HG02981 (cell line): ENCODE results near the gene ANGPTL8.

Experiments used
- ATAC-seq: cut with Tn5 transposase; IDR thresholded peaks from one replicate; pipeline ENCODE4 v1.9.1; 2021; ENCODE audit warnings: mild to moderate bottlenecking, moderate library complexity; ENCODE audit not compliant: unreplicated experiment

ANGPTL8 gene

GRCh38 chr19:11203194-11204075 is 36.0 kb upstream of the ANGPTL8 start:
- ATAC-seq, result no peak

DNA sequence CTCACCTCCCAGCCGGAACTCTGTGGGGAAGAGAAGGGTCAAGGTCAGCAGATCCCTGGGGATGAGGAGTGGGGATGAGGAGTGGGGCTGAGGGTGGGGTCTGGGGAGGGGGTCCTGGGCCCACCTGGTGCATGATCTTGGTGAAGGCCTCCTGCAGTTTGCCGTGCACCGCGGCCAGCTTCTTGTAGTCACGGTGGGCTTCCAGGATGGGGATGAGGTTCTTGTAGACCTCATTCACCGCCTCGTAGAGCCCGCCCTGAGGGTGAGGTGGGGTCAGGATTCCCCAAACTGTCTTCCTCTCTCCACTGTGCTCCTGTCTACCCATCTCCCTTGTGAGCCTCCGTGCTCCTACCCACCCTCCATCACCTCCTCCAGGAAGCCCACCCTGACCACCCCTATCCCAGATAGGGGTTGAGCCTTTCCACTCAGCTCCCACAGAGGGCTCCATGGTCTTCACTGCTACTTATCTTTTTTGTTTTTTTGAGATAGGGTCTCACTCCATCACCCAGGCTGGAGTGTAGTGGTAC is 35.3 kb upstream of the ANGPTL8 start:
- no peak for ATAC-seq

DNA sequence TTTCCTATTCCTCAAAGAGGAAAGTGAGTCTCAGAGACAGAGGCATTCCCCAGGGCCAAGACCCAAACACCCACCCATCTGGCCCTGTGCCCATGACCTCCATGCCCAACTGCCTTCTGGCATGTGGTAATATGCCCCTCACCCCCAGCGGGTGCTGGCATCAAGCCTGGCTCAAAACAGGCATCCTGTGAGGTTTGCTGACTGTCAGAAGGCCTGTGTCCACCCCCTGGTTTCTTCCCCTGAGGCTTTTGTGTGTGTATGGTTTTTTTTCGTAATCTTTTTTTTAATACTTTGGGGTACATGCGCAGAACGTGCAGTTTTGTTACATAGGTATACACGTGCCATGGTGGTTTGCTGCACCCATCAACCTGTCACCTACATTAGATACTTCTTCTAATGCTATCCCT is 34.5 kb upstream of the ANGPTL8 start:
- ATAC-seq, result no peak

GRCh38 chr19:11205939-11206570 is 33.4 kb upstream of the ANGPTL8 start:
- ATAC-seq, result no peak

DNA sequence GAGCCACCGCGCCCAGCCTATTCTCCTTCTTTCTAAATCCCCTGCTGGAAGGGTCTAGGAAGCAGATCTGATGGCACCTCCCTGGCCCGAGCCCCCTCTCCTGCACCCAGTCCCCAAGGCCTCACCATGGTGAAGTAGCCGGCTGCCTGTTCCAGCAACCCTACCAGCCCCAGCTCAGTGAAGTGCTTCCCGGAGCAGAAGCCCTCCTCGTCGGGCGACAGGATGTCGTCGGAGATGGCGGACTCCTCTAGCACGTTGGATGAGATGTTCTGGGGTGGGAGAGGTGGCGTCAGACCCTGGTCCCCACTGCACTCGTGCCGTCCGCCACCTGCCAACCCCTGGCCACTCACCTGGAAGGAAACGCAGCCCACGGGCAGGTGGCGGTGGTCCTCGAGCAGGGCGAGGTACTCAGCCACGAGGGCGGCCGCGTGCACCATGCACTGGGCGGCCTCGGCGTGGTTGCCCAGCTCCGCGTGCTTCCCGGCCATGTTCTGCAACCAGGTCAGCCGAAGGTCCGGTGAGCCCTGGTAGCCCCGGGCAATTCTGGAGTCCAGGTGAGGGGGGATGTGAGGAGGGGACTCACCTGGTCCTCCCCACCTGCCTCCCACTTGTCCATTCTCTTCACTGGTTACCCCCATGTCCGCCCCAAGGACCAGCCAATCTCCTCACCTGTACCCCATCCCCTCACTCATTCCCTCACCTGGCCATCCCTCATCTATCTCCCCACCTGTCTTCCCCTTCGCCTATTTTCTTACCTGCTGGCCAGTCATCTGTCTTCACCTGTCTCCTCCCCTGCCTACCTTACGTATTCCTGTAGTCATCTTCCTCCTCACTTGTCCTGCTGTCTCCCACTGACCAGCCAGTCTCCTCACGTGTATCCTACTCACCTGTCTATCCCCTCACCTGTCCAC is 30.6 kb upstream of the ANGPTL8 start:
- no peak for ATAC-seq

GRCh38 chr19:11209839-11210655 is 29.4 kb upstream of the ANGPTL8 start:
- ATAC-seq, result no peak

- ATAC-seq, result no peak
Measured at GRCh38 chr19:11210656-11210928, 28.8 kb upstream of the ANGPTL8 start.

DNA sequence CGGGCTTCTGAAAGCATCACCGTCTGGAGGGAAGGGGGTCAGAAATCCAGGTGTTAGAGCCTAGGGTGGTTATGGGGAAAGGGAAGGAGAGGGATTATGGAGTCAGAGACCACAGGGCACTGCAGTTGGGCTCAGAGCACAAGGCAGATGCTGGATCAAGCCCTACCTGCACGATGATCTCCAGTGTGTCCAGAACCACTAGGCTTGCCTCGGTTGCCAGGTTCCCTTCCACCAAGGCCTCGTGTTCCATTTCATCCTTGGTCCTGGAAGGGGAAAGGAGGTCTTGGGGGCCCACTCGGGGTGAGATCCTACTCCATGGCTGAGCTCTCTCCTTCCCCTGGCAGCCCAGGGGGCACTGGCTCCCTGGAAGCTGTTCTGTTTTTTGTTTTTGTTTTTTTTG is 25.0 kb upstream of the ANGPTL8 start:
- no peak for ATAC-seq

- no peak for ATAC-seq
Measured at GRCh38 chr19:11221082-11221598, 18.3 kb upstream of the ANGPTL8 start.

- ATAC-seq, result no peak
Measured at GRCh38 chr19:11223200-11223599, 16.2 kb upstream of the ANGPTL8 start.

DNA sequence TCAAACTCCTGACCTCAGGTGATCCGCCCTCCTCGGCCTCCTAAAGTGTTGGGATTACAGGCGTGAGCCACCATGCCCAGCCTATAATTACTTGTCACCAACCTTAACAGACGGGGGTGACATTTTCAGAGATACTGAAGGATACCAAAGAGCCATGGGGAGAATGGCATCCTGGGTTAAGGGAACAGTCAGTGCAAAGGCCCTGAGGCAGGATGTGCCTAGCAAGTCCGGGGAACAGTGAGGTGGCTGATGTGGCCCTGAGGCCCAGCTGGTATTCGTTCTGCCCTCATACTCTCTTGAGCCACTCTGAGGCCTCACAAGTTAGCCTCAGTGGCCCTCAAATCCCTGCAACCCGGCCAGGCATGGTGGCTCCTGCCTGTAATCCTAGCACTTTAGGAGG is 15.0 kb upstream of the ANGPTL8 start:
- no peak for ATAC-seq

DNA sequence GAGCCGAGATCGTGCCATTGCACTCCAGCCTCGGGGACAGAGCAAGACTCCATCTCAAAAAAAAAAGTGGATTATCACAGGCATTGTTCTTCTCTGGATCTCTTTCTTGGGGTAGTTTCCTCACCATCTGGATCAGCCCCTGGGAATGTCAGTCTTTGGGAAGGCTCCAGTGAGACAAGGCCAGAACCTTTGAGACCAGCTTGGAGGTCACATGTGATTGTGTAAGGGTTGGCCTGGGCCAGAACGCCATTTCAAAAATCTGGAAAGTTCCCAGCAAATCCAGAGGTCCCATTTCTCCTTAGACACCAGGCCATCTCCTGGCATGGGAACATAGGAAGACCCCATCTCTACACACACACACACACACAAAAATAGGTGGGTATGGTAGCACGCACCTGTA is 14.2 kb upstream of the ANGPTL8 start:
- ATAC-seq, result no peak

DNA sequence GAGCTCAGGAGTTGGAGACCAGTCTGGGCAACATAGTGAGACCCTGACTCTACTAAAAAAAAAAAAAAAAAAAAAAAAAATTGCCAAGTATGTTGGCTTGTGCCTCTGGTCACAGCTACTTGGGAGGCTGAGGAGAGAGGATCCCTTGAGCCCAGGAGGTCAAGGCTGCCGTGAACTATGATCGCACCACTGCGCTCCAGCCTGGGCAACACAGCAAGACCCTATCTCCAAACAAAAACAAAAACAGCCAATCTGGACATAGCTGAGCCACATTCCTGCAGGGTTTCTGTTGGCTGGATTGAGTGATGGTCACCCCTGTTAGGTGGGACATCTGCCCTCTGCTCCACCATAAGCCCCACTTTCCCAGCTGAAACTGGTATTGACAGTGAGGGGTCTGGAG is 13.6 kb upstream of the ANGPTL8 start:
- no peak for ATAC-seq

GRCh38 chr19:11226716-11227166 is 12.7 kb upstream of the ANGPTL8 start:
- no peak for ATAC-seq

GRCh38 chr19:11227195-11227886 is 12.1 kb upstream of the ANGPTL8 start:
- ATAC-seq, result no peak

DNA sequence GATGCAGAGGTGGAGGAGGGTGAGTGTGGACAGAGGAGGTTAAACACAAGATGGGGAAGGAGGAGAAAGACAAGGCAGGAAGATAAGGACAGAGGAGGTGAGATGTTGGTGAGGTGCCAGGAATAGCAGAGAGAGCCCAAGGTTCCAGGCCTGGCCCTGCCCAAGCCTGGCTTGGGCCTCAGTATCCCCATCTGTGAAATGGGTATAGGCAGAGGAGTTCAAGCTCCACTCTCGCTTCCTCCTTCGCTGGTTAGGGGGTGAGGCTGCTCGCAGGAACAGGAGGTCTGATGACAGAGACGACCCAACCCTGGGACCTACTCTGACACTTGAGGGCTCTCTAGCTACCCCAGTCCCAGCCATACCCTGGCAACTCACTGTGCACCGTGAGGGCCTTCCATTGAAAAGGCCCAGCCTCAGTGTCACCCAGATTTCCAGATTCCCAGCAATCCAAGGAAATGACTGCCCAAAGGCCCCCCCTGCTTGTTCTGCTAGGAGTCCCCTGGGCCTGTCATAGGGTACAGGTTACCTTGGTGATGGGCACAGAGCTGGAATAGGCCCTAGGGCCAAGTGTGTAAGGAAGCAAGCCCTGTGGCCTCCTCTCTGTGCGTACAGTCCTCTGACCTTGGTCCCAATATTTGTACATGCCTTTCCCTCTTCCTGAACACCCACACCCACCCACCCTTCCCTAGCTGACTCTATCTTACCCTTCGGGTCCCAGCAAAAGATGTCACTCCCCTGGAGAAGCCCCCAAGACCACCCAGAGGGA is 8.6 kb upstream of the ANGPTL8 start:
- no peak for ATAC-seq

- ATAC-seq, result no peak
Measured at GRCh38 chr19:11232555-11232954, 6.9 kb upstream of the ANGPTL8 start.

DNA sequence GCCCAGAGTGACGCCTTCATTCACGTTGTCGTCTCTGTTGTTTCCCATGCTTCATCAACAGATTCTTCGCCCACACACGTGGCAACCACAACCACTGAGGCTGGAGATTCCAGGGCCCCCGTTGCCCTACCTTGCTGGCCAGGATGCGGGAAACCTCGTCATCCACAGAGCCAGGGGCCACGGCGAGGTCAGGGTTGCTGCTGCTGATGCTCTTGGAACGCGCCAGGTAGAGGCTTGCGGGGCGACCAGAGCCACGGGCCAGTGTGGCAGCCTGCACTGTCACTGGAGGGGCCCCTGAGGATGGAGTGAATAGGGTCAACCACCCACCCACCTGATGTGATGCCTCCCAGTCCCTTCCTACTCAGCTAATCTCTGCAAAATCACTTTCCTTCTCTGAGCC is 6.3 kb upstream of the ANGPTL8 start:
- ATAC-seq, result no peak
